Karpas-422 (cell line): ENCODE measurements around the gene CYP27A1. TPM values are rescaled to one million over a fixed set of nuclear protein-coding genes. Genes with fewer than 3 reads are reported as not detected.

Experiments used
- DNase-seq: peaks from one replicate; pipeline ENCODE4 v3.0.0-alpha.2; 2015
- H2AFZ ChIP-seq: fragments of 200-600 bp; sonication (generic); 2 replicates; pipeline ENCODE4 v1.6.1; 2014; ENCODE audit warnings: antibody characterized with exemption, low read length, mixed read lengths
- H3K27ac ChIP-seq: fragments of 200-600 bp; sonication (generic); 2 replicates; pipeline ENCODE4 v1.5.1; 2014; ENCODE audit warnings: mild to moderate bottlenecking, low read length, moderate library complexity
- H3K27me3 ChIP-seq: fragments of 200-600 bp; sonication (generic); 2 replicates; pipeline ENCODE4 v1.6.1; 2014; ENCODE audit warnings: low read length, mixed read lengths
- H3K36me3 ChIP-seq: fragments of 200-600 bp; sonication (generic); 2 replicates; pipeline ENCODE4 v1.6.1; 2014; ENCODE audit warnings: low read length, mixed read lengths; ENCODE audit not compliant: insufficient read depth
- H3K4me1 ChIP-seq: fragments of 200-600 bp; sonication (generic); 2 replicates; pipeline ENCODE4 v1.6.1; 2014; ENCODE audit warnings: mild to moderate bottlenecking, low read length, mixed read lengths
- H3K4me2 ChIP-seq: fragments of 200-600 bp; sonication (generic); 2 replicates; pipeline ENCODE4 v1.6.1; 2014; ENCODE audit warnings: low read length, low read depth, mild to moderate bottlenecking; ENCODE audit not compliant: poor library complexity, severe bottlenecking
- H3K4me3 ChIP-seq: fragments of 200-600 bp; sonication (generic); 2 replicates; pipeline ENCODE4 v1.5.1; 2014; ENCODE audit warnings: mild to moderate bottlenecking, antibody characterized with exemption, low read length, mixed read lengths
- H3K79me2 ChIP-seq: fragments of 200-600 bp; sonication (generic); 2 replicates; pipeline ENCODE4 v1.6.1; 2014; ENCODE audit warnings: mild to moderate bottlenecking, low read length, mixed read lengths
- H3K9ac ChIP-seq: fragments of 200-600 bp; sonication (generic); 2 replicates; pipeline ENCODE4 v1.6.0; 2014; ENCODE audit warnings: low read length
- H3K9me2 ChIP-seq: fragments of 200-600 bp; sonication (generic), shearing (Covaris generic); replicated peaks from 2 replicates; pipeline ENCODE4 v1.6.0; 2014; ENCODE audit warnings: mild to moderate bottlenecking, low read length, moderate library complexity; ENCODE audit not compliant: insufficient read depth
- H3K9me3 ChIP-seq: fragments of 300-700, 200-600 bp; sonication (generic); 2 replicates; pipeline ENCODE4 v1.6.1; 2014; ENCODE audit warnings: low read length, mixed read lengths
- H4K20me1 ChIP-seq: fragments of 200-600 bp; sonication (generic); 2 replicates; pipeline ENCODE4 v1.6.1; 2014; ENCODE audit warnings: mild to moderate bottlenecking, antibody characterized with exemption, low read length, low read depth; ENCODE audit not compliant: insufficient read depth
- total RNA-seq: library from RNA; depleted of rRNA; stranded (reverse); fragments of >200 nt; shearing (Covaris generic); gene quantifications from 2 replicates; pipeline ENCODE4 v1.2.3, GENCODE V29; 2014; ENCODE audit warnings: low replicate concordance

The CYP27A1 gene
- total RNA-seq, 1 experiment from 2014 or later: not detected

DNA sequence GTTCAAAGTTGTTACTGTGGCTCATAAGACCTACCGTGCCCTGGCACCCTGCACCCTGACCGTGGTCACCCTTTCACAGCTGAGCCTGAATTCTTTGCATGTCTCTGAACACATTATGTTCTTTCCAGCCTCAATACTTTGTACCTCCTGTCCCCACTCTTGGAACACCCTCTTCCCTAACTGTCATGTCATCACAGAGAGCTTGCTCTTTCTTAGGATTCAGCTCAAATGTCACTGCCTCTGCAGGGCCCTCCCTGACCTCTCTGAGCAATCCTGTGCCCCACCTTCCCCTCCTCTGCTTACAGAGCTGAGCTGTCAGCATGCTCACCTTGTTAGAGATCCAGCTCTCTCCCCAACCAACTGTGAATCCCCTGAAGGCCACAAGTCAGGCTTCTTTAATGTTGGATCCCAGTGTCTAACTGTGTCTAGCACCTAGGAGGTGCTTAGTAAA is 34.6 kb downstream of the CYP27A1 start:
- Histone ChIP-seq H2AFZ (no peak overlapping the region), H3K9ac (no peak overlapping the region), H3K79me2 (no peaks in the 10 kb centered on the region), H3K27me3 (no peaks in the 10 kb centered on the region), H3K4me2 (no peak overlapping the region), H3K9me2 (no peaks in the 10 kb centered on the region), H3K36me3 (no peaks in the 10 kb centered on the region), H3K9me3 (no peaks in the 10 kb centered on the region), H3K27ac (no peak overlapping the region), H4K20me1 (no peaks in the 10 kb centered on the region), H3K4me1 (no peaks in the 10 kb centered on the region), H3K4me3 (no peak overlapping the region)
- DNase-seq: no peak

GRCh38 chr2:218819093-218819492 is 37.1 kb downstream of the CYP27A1 start:
- H3K4me1 ChIP-seq: no peaks in the 10 kb centered on the region
- no peaks in the 10 kb centered on the region for H3K9me2 ChIP-seq
- H3K79me2 ChIP-seq: no peaks in the 10 kb centered on the region

DNA sequence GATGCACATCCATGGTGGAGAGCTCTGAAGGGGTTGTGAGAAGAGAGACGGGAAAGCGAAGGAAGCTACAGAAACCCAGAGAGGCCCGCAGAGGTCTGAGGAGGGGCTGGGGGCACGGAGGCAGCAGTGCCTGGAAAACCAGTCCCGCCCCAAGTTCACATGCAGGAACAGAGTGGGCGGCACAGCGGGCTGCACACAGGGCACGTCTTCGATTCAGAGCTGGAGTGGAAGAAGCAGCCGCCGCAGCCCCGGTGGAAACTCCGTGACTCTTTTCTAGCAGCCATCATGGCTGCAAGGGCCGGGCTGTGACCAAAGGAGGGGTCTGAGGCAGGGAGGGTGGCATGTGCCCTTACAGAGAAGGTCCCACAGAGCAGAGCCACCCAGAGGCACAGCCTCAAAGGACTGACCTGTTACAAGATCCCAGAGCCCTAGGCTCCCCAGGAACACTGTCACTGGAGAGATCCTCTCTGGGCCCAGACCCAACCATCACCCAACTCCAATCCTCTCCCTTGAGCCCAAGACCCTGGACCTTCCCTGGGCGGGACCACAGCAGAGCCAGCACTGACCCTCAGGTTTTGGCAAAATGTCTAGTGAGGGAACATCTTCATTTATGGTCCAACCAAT is 38.9 kb downstream of the CYP27A1 start:
- H4K20me1 ChIP-seq: no peaks in the 10 kb centered on the region
- no peaks in the 10 kb centered on the region for H3K79me2 ChIP-seq
- H3K4me2 ChIP-seq: no peak overlapping the region
- H3K4me3 ChIP-seq: no peak overlapping the region
- no peak overlapping the region for H3K9ac ChIP-seq
- no peak overlapping the region for H2AFZ ChIP-seq
- no peak overlapping the region for H3K27ac ChIP-seq
- no peaks in the 10 kb centered on the region for H3K9me3 ChIP-seq
- DNase-seq: no peak
- H3K9me2 ChIP-seq: no peaks in the 10 kb centered on the region
- H3K27me3 ChIP-seq: no peaks in the 10 kb centered on the region
- no peaks in the 10 kb centered on the region for H3K36me3 ChIP-seq
- no peaks in the 10 kb centered on the region for H3K4me1 ChIP-seq

More at GRCh38 chr2:218819093-218819492, 37.1 kb downstream of the CYP27A1 start:
- Histone ChIP-seq H3K9me3 (no peaks in the 10 kb centered on the region), H3K9ac (no peak overlapping the region), H3K27me3 (no peaks in the 10 kb centered on the region), H3K4me2 (no peak overlapping the region), H3K4me3 (no peak overlapping the region), H4K20me1 (no peaks in the 10 kb centered on the region), H2AFZ (no peak overlapping the region), H3K27ac (no peak overlapping the region), H3K36me3 (no peaks in the 10 kb centered on the region)
- DNase-seq: no peak

- H4K20me1 ChIP-seq: no peaks in the 10 kb centered on the region
- no peak overlapping the region for H3K4me3 ChIP-seq
- no peaks in the 10 kb centered on the region; the same call in 1 of the 2 replicates for H3K4me1 ChIP-seq
- H3K9me3 ChIP-seq: no peaks in the 10 kb centered on the region
- H3K9ac ChIP-seq: no peak overlapping the region
- H3K4me2 ChIP-seq: no peak overlapping the region
- H3K79me2 ChIP-seq: no peaks in the 10 kb centered on the region
- no peak for DNase-seq
- no peak overlapping the region for H2AFZ ChIP-seq
- no peaks in the 10 kb centered on the region for H3K9me2 ChIP-seq
- no peak overlapping the region for H3K27ac ChIP-seq
- H3K27me3 ChIP-seq: no peaks in the 10 kb centered on the region
- H3K36me3 ChIP-seq: no peaks in the 10 kb centered on the region
Observed at GRCh38 chr2:218821605-218822211, 39.8 kb downstream of the CYP27A1 start.

DNA sequence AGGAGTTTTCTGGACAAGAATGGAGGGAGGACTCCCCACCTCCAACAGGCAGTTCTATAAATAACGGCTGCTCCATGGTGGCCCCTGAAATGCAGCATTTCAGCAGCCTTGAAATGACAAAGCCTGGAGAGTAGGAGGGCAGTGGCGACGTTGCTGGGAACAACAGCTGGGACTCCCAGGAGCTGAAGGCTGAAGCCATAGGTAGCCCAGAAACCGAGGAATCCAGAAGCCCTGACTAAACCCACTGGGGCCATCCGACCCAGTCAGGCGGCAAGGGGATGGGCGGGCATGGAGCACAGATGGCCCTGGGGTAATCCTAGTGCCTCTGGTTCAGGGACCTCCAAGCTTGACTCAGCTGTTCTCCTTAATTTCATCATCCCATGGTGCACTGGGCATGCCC is 40.7 kb downstream of the CYP27A1 start:
- no peaks in the 10 kb centered on the region for H3K79me2 ChIP-seq
- no peaks in the 10 kb centered on the region for H4K20me1 ChIP-seq
- no peaks in the 10 kb centered on the region; the same call in 1 of the 2 replicates for H3K4me1 ChIP-seq
- no peak for DNase-seq
- no peak overlapping the region for H3K4me2 ChIP-seq
- no peak overlapping the region for H3K4me3 ChIP-seq
- no peaks in the 10 kb centered on the region for H3K9me2 ChIP-seq
- H3K27ac ChIP-seq: no peak overlapping the region
- no peak overlapping the region for H2AFZ ChIP-seq
- H3K9ac ChIP-seq: no peak overlapping the region
- H3K27me3 ChIP-seq: no peaks in the 10 kb centered on the region
- H3K36me3 ChIP-seq: no peaks in the 10 kb centered on the region
- no peaks in the 10 kb centered on the region for H3K9me3 ChIP-seq

DNA sequence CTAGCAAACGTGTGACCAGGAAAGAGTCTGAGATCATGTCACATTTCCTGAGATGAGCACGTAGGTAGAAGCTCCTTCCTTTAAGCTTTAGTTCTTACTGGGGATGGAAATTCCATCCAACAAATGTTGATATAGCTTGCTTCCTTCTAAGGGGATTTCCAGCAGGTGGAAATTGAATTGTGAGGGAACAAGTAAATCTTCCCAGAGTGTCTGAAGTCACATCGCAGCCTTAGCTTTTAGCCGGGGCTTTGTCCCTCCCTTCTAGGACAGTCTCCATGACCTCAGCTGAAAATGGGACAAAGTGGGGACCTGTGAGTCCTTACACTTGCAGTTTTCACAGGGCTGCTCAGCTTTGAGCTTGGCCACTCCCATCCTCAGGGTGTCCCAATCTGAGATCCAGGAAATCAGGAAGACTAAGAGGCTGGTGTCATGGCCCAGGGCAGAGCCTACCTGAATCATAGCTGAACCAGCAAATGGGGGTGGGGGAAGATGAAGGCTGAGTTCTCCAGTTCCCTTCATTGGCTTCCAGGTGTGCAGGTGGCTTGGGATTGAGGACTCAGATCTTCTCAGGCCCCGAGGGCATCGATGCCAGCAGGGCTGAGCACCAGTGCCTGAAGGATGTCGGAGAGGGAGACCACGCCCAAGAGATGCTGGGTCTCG is 41.4 kb downstream of the CYP27A1 start:
- H3K4me3 ChIP-seq: no peak overlapping the region
- H3K27me3 ChIP-seq: no peaks in the 10 kb centered on the region

DNA sequence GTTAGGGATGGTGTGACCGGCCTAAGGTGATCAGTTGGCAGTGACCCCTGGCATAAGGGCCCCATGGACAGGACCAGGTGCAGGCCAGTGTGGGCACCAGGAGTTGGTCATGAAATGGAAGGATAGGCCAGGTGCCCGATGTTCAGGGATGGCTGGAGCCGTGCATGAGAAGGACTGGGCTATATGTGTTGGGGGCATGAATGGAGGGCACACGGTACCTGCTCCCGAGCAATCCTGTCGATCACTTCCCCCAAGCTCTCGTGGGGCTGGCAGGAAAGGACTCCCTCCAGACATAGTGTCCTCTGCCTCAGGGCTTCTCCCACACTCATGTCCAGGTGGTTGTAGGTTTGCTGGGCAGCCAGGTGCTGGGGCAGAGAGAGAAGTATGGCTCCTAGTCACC is 42.1 kb downstream of the CYP27A1 start:
- Histone ChIP-seq H3K27me3 (no peaks in the 10 kb centered on the region), H3K4me1 (no peaks in the 10 kb centered on the region; the same call in 1 of the 2 replicates), H2AFZ (no peak overlapping the region), H3K9me3 (no peaks in the 10 kb centered on the region), H3K79me2 (no peaks in the 10 kb centered on the region), H3K4me2 (no peak overlapping the region), H3K27ac (no peak overlapping the region), H3K9ac (no peak overlapping the region), H3K9me2 (no peaks in the 10 kb centered on the region), H4K20me1 (no peaks in the 10 kb centered on the region), H3K36me3 (no peaks in the 10 kb centered on the region), H3K4me3 (no peak overlapping the region)
- no peak for DNase-seq

More for the DNA sequence above, 41.4 kb downstream of the CYP27A1 start:
- Histone ChIP-seq H3K9me2 (no peaks in the 10 kb centered on the region), H3K36me3 (no peaks in the 10 kb centered on the region), H3K9me3 (no peaks in the 10 kb centered on the region), H3K27ac (no peak overlapping the region), H2AFZ (no peak overlapping the region), H3K4me1 (no peaks in the 10 kb centered on the region; the same call in 1 of the 2 replicates), H3K79me2 (no peaks in the 10 kb centered on the region), H3K4me2 (no peak overlapping the region), H4K20me1 (no peaks in the 10 kb centered on the region), H3K9ac (no peak overlapping the region)
- no peak for DNase-seq

- no peaks in the 10 kb centered on the region for H3K79me2 ChIP-seq
- no peak for DNase-seq
- H2AFZ ChIP-seq: no peak overlapping the region
- H3K36me3 ChIP-seq: no peaks in the 10 kb centered on the region
- H3K4me2 ChIP-seq: no peak overlapping the region
- no peak overlapping the region for H3K27ac ChIP-seq
- no peaks in the 10 kb centered on the region for H4K20me1 ChIP-seq
- H3K9me3 ChIP-seq: no peaks in the 10 kb centered on the region
- no peaks in the 10 kb centered on the region; the same call in 1 of the 2 replicates for H3K4me1 ChIP-seq
- no peaks in the 10 kb centered on the region for H3K9me2 ChIP-seq
- H3K27me3 ChIP-seq: no peaks in the 10 kb centered on the region
- no peak overlapping the region for H3K9ac ChIP-seq
- no peak overlapping the region for H3K4me3 ChIP-seq
Observed at GRCh38 chr2:218826791-218827190, 44.8 kb downstream of the CYP27A1 start.
